Measurements from ENCODE around the gene HERPUD1. TPM values are rescaled to one million over a fixed set of nuclear protein-coding genes. Genes with fewer than 3 reads are reported as not detected.

Gene HERPUD1
- total and polyA plus RNA-seq, 9 of the 15 experiments (the other 6 are each of a cell fraction or from before 2014, with no cell fraction given): 14.2 to 60.7 (median 37.4) TPM

DNA sequence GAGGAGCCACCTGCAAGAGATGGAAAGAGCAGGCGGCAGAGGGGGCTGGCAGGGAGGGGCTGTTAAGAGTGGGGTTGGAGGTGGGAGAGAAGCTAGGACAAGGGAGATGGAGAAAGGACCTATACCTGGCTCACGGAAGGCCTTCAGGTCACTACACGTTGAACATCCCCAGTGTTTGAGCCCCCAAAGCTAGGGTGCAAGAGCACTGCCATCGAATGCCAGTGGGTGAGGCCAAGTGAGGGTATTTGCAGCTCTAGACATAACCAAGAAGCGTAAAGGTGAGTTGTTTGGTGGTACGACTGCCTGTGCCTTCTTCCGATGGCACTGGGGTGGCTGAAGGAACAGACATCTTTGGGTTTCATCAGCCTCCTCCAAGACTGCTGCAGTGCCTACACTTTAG, 17.0 kb upstream of the HERPUD1 start:
- Histone ChIP-seq H3K36me3 (ENCODE audit: control insufficient read depth, insufficient read depth, low read length) (no peaks in the 10 kb centered on the region), H3K9me3 (replicated peaks; ENCODE audit: control insufficient read depth, insufficient read depth, low read depth, low read length) (no peaks in the 10 kb centered on the region), H3K9ac (ENCODE audit: insufficient read depth in 1 of 2, low read depth in 2 of 2, low read length in 2 of 2) (no peak overlapping the region), H3K4me3 (no peak overlapping the region), H3K4me2 (ENCODE audit: insufficient read depth, low read length) (no peak overlapping the region), H4K20me1 (replicated peaks; ENCODE audit: control insufficient read depth, insufficient read depth, low read length) (peaks cover 4% of the 10 kb centered on the region), H3K9me1 (ENCODE audit: control insufficient read depth, insufficient read depth, low read length) (peaks cover 5% of the 10 kb centered on the region), H2AFZ (ENCODE audit: low read depth, low read length) (no peak overlapping the region), H3K27me3 (ENCODE audit: control insufficient read depth in 2 of 2, insufficient read depth in 2 of 2, low read length in 2 of 2) (peaks cover 55 to 74% of the 10 kb centered on the region in 2 experiments), H3K4me1 (replicated peaks in 1 of 2; ENCODE audit: control insufficient read depth in 2 of 2, insufficient read depth in 2 of 2, low read length in 2 of 2) (no peaks in the 10 kb centered on the region; a peak in 1 of 5 replicates), H3K79me2 (ENCODE audit: control insufficient read depth, insufficient read depth, low read length) (no peaks in the 10 kb centered on the region), H3K27ac (ENCODE audit: extremely low read depth, low read depth, low read length) (no peak overlapping the region)
- DNase-seq (ENCODE audit: extremely low read depth in 1 of 4, low spot score in 3 of 4) (no peak), ATAC-seq (no peak), FAIRE-seq (no peak)
- ChIA-PET CTCF (ENCODE audit: low intra/inter-chr PET ratio) (no interaction called here), POLR2A (interaction anchor here (1.3 kb wide), 1 partner anchor 17 kb away, joined by 5 read pairs; the partner anchor contains the start of gene HERPUD1)
- WGBS (ENCODE audit: insufficient coverage, low coverage, missing lambda C conversion rate): 0% methylated on average over 7 of the region's 7 CpGs
- intact Hi-C loops (cut with micrococcal nuclease): no loop called here
- no TSS peak for BruUV-seq (replicated peaks)
- no peak for TF ChIP-seq RFX5 (IDR thresholded peaks at IDR 0.05; ENCODE audit: low read depth, low read length)
- no peak for TF ChIP-seq KDM4B (IDR thresholded peaks at IDR 0.05; ENCODE audit: borderline replicate concordance in 2 of 2, low read depth in 1 of 2)
- no peak for TF ChIP-seq ZNF609 (CRISPR knock-in tag; IDR thresholded peaks at IDR 0.05; ENCODE audit: borderline replicate concordance)
- no peak for TF ChIP-seq EZH2 (IDR thresholded peaks at IDR 0.05; ENCODE audit: borderline replicate concordance, low read depth, low read length)
- no peak for TF ChIP-seq NFATC3 (IDR thresholded peaks at IDR 0.05)
- no peak for TF ChIP-seq KLF1 (tag; IDR thresholded peaks at IDR 0.05)
- TF ChIP-seq U2AF2 (optimal IDR thresholded peaks at IDR 0.05; ENCODE audit: low read depth, low read length): no peak
- no peak for TF ChIP-seq SP2 (IDR thresholded peaks at IDR 0.05; ENCODE audit: extremely low read depth, low read depth, low read length, poor library complexity, severe bottlenecking)
- no peak for TF ChIP-seq TCF7 (IDR thresholded peaks at IDR 0.05; ENCODE audit: borderline replicate concordance)
- TF ChIP-seq SAP30 (IDR thresholded peaks at IDR 0.05; ENCODE audit: borderline replicate concordance, insufficient read depth, low read depth, low read length, poor library complexity, severe bottlenecking): no peak
- TF ChIP-seq TAF7 (tag; IDR thresholded peaks at IDR 0.05): no peak
- in situ Hi-C loops (cut with MboI): no loop called here
